DMS153 (cell line): ENCODE results near the gene VPS54.
"Not testable (repeated sequence)": the region's sequence is repeated elsewhere in the genome, so short reads cannot be mapped to it uniquely, and the experiment has no call there.

Experiments used
- DNase-seq: peaks from one replicate; lab custom pipeline; 2025; lab: John Stamatoyannopoulos, UW

The VPS54 gene

DNA sequence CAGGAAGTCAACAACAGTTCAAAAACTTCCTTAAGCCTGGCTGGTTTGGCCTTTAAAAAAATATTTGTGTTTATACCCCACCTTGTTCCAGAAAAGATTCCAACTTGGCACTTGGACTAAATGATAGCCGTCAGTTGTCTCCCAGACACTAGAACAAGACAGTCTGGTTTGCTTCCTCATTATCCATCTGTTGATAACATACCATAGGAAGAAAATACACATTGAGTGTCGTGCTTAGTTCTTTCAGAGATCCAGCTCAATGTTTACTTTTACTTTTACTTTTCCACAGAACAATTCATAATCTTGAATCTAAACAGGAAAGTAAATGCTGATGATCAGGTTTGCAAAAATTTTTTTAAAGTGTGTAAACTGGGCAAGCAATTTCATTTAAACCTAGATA is 2.4 kb upstream of the VPS54 start:
- DNase-seq, result peak; percentile 16

DNA sequence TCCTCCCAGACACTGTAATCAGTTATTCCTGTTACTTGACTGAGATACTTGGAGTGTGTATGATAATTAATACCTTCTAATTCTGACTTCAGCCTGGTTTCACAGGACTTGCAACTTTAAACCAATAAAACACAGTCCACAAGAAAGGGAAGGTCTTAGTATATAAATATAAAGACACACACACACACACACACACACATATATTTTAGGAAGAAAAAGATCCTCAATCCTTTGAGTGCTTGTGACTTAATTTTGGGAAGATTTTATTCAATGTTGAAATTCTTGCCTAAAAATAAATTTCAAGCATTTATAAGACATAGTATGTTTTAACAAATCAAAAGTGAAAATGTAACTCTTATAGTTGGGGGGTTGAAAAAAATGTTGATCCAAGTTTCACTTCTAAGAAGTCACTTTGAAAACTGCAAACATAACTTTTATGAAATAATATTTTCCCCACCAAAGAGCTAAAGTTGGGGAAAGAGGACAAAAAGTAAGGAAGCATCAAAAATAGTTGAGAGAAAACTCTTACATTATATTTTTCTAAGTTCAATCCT is 824 bp upstream of the VPS54 start:
- no peak for DNase-seq

DNA sequence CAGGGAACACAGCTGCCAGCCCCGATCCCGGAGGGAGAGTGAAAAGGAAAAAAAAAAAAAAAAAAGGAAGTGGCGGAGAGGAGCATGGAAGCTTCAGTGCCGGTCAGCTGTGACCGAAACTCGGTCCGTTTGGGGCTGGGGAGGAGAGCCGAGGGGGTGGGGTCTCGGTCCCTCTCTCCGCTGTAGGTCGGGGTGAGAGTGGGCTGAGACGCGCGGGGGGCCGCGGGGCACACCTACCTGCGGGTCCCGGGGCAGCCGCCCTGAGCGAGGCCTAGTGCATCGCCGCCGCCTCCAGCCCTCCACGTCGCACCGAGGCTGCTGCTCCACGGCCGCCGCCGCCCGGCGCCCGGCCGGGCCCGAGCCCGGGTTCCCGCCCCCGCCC is 536 bp downstream of the VPS54 start:
- no peak for DNase-seq

DNA sequence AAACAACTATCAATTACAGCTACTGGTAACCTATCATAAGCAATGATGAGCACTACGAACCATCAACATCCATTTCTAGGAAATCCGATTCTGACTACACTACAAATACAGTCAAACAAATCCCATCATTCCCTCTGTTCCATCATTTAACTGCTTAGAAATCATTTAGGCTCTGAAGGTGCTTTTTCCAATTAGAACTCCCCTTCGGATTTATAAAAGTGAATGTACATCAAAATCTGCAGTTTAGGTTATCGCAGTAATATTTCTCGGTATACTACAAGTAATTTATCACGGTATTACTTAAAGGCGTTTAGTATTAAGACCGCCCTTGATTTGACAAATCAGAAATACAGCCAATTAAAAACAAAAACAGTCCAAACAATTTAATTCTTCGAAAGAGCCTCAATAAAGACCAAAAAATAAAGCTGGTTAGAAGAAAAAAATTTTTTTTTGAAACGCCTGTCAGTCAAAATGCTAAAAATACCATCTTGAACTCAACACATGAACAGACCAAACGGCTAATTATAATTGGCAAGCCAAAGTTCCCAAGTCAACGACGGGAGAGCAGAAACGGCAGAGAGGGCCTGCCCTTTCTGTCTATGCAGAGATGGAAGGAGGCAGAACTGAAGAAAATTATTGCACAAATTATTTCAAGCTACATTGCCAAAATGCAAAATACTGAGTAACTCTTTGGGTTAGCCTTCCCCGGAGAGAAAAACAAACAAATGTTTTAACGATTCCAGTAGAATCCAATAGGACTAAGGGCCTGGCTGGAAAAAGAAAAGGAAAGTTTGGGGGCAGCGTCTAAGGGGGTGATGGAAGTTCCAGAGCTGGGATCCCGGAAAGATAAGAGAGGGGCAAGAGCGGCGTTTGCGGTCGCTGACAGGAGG is 1.2 kb downstream of the VPS54 start:
- DNase-seq, result no peak

DNA sequence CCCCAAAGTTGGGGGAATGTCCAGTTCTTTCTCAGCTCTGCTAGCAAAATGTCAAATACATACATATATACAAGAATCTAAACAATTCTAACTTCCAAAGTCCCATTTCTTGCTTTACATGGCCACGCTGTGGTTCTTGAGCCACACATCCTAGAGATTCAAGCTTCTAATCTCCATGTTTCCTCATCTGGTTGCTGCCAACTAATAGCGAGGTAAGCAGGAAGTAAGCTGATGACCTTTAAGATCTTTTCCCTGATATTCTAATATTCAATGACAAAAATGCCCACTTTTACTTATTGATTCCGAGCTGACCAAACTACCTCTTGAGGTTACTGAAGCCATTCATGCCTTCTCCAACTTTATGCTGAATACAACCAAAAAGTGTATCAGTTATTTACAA is 3.3 kb downstream of the VPS54 start:
- DNase-seq, result no peak

DNA sequence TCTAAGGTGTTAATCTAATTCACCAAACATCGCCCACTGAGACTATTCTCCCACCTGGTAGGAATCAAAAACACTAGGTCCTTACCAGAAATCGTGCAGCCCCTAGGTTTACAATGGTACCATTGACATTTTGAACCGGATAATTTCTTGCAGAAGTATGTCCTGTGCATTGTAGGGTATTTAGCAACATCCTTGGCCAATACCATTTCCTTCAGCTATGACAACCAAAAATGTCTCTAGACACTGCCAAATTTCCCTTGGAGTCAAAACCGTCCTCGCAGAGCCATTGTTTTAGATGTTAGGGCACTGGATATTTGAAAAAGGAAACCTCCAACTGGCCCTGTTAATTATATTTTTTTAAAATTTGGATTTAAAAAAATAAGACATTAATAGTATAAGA is 3.8 kb downstream of the VPS54 start:
- no peak for DNase-seq

- no peak for DNase-seq
Observed at GRCh38 chr2:64014628-64015027, 4.6 kb downstream of the VPS54 start.

DNA sequence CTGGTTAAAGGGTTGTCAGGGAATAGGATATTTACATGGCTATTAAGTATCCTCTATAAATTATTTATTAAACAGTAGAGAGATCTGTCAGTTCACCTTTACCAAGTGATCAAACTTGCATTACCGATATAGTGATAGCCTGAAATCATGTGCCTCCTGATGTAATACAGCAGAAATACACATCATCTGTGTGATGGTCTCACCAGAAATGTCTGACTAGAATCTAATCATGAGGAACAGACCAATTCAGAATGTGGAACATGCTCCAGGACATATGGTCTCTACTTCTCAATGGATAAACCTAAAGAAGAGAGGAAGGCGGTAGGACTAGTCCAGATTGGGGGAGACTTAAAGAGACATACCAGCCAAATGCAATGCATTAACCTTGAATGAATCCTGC is 6.2 kb downstream of the VPS54 start:
- no peak for DNase-seq

GRCh38 chr2:64012115-64012514 is 7.1 kb downstream of the VPS54 start:
- no peak for DNase-seq

GRCh38 chr2:64008434-64009009 is 10.7 kb downstream of the VPS54 start:
- no peak for DNase-seq

DNA sequence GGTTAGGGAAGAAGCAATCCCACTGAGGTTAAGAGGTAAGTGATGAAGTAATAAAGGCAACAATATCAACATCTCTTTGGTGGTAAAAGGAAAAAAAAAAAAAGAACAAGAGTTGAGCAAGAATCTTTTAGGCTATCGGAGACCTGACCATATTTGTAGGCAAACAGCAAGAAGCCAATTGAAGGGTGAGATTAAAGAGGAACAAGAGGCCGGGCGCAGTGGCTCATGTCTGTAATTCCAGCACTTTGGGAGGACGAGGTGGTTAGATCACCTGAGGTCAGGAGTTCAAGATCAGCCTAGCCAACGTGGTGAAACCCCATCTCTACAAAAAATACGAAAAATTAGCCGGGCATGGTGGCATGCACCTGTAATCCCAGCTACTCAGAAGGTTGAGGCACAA is 11.3 kb downstream of the VPS54 start:
- no peak for DNase-seq

GRCh38 chr2:64005707-64006356 is 13.4 kb downstream of the VPS54 start:
- no peak for DNase-seq

GRCh38 chr2:64003239-64003638 is 16.0 kb downstream of the VPS54 start:
- DNase-seq, result no peak

GRCh38 chr2:64001382-64002101 is 17.7 kb downstream of the VPS54 start:
- no peak for DNase-seq

GRCh38 chr2:64000630-64001381 is 18.4 kb downstream of the VPS54 start:
- DNase-seq, result no peak

GRCh38 chr2:63999049-63999448 is 20.2 kb downstream of the VPS54 start:
- DNase-seq, result no peak

DNA sequence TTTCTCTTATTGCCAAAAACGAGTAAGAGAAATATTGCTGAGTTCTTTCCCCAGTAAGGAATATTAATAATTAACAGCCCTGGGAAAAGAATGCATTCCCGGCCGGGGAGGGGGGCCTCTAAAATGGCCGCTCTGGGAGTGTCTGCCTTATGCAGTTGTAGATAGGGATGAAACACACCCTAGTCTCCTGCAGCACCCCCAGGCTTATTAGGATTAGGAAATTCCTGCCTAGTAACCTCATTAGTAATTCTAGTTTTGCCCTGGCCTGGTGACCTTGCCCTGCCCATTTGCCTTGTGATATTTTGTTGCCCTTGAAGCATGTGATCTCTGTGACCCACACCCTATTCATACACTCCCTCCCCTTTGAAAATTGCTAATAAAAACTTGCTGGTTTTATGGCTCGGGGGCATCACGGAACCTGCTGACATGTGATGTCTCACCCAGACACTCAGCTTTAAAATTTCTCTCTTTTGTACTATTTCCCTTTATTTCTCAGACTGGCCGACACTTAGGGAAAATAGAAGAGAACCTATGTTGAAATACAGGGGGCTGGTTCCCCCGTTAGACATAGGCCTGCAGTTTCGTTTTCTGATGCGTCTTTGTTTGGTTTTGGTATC is 22.5 kb downstream of the VPS54 start:
- not testable (repeated sequence) for DNase-seq

- DNase-seq, result not testable (repeated sequence)
Observed at GRCh38 chr2:63994329-63995070, 24.7 kb downstream of the VPS54 start.

- DNase-seq, result no peak
Observed at GRCh38 chr2:63993871-63994270, 25.4 kb downstream of the VPS54 start.

GRCh38 chr2:63993130-63993584 is 26.1 kb downstream of the VPS54 start:
- not testable (repeated sequence) for DNase-seq
